NCI-H2171 (cell line): ENCODE results near the gene AXIN1.
"Not testable (repeated sequence)": the region's sequence is repeated elsewhere in the genome, so short reads cannot be mapped to it uniquely, and the experiment has no call there.

ENCODE experiments used
- DNase-seq: peaks from one replicate; lab custom pipeline; 2025; lab: John Stamatoyannopoulos, UW

The AXIN1 gene

DNA sequence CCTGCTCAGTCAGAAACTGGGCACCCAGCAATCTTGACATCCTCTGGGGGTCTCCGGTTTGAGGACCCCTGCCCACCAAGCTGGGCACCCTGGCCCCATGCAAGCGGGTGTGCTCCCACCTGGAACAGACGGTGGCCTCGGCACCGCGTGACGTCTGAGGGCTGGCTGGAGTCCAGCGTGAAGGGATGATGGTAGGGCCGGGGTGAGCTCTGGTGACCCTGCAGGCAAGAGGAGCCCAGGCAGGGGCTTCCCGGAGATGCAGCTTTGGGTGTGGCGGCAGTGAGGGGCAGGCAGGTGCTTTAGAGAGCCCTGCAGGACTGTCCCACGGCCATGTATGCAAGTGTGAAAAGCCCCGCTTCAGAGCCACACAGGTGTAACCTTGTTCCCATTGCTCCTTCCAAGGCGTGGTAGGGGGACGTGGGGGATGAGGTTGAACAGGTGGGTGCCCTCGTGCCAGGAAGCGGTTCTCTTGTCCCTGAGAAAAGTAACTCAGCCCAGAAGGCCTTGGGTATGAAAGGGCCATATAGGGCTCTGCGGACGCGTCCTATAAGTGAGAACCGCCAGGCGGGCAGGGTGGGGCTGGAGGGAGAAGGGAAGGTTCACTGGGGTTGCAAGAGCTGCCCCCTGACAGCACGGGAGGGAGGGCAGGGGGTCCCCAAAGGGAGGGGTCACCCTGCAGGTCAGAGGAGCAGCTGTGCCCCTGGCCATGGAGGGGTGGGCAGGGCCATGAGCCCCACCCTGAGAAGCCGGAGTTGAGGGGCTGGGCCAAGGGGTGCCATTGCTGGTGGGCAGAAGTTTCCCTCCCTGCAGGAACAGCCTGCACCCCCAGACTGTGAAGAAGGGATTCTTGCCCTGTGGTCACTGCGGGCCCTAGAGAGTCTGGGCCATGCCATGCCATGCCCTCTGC lies 86.0 kb downstream of the AXIN1 start:
- DNase-seq = no peak

DNA sequence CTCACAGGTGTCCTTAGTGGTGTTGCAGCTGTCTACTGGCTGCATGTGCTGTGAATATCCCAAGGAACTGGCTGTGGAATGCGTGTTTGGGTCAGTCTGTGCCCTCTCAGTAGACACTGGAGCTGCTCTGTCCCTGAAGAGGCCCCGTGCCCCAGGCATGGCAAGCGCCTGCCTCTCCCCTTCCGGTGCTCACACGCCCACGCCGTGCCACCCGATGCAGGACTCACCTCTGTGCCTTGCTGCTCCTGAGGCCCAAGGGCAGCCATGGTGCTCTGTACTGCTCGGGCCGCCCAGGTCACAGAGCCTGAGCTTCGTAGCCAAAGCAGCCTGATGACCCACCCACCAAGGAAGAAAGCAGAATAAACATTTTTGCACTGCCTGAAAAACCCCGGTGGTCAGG lies 86.8 kb downstream of the AXIN1 start:
- no peak for DNase-seq

DNA sequence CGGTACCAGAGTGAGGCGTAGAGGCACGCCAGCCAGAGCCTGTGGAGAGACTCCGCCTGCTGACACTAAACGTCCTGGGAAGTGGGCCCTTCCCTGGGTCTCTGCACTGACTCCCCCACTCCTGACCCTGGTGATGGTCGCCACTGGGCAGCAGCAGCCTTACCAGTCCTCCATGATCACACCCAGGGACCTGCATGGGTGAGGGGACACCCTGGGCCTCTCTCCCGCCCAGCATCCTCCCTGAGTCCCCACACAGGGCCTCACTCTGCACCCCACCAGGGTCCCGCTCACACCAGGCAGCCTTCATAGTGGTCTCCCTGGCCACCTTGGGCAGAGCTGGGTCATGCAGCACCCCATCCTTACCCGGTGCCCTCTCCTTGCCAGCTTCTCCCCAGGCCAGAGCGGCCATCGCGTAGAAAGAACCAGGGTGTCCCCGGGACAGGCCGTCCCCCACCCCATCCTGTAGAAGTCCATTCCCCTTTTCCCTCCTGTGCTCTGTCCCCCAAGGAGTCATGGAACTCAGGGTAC lies 87.5 kb downstream of the AXIN1 start:
- no peak for DNase-seq

DNA sequence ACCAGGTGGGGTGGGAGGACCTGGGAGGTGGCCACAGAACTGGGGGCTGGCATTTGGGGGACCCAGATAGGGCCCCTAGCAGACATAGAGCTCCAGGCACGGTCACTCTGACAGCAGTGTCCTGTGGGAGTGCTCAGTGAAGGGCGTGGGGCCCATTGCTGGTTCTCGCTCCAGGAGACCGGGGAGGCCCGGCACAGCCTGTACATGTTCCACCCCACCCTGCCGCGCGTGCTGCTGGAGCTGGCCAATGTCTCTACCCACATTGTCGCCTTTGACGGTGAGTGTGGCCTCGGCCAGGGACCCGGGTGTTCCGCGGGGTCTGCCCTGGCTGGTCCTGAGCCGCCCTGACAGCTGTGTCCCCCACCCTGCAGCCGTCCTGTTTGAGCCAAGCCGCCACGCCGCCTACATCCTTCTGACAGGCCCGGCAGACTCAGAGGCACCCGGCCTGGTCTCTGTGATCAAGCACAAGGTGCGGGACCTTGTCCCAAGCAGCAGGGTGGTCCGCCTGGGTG lies 88.0 kb downstream of the AXIN1 start:
- no peak for DNase-seq

DNA sequence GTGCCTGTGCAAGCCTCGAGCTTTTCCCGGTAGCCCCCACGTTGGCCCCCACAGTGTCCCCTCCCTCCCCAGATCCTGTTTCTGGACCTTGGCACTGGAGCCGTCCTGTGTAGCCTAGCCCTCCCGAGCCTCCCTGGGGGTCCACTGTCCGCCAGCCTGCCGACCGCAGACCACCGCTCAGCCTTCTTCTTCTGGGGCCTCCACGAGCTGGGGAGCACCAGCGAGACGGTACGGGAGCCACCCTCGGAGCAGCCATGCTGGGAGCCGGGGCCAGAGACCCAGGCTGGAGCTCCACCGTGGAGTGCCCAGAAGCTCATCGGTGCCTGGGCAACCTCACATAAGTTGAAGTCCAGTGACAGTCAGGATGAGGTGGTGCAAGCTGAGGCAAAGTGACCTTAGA lies 88.6 kb downstream of the AXIN1 start:
- DNase-seq = no peak

DNA sequence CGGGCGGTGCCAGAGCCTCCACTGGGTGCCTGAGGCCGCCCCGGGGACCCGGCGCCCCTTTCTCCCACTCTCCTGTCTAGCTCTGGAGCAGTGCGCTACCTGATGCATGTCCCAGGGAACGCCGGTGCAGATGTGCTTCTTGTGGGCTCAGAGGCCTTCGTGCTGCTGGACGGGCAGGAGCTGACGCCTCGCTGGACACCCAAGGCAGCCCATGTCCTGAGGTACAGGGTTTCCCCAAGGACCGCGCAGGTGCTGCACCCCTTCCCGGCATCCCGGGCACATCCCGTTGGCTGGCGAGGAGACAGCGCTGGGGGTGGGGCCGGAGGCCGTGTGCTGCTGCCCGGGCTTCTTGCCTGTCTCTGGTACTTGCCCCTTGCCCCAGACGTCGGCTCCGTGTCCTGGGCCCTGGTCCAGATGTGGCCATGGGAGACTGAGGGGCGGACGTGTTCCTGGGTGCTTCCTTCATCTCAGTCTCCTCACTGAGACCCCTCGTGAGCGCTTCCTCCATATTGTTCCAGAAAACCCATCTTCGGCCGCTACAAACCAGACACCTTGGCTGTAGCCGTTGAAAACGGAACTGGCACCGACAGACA lies 89.2 kb downstream of the AXIN1 start:
- DNase-seq = no peak

DNA sequence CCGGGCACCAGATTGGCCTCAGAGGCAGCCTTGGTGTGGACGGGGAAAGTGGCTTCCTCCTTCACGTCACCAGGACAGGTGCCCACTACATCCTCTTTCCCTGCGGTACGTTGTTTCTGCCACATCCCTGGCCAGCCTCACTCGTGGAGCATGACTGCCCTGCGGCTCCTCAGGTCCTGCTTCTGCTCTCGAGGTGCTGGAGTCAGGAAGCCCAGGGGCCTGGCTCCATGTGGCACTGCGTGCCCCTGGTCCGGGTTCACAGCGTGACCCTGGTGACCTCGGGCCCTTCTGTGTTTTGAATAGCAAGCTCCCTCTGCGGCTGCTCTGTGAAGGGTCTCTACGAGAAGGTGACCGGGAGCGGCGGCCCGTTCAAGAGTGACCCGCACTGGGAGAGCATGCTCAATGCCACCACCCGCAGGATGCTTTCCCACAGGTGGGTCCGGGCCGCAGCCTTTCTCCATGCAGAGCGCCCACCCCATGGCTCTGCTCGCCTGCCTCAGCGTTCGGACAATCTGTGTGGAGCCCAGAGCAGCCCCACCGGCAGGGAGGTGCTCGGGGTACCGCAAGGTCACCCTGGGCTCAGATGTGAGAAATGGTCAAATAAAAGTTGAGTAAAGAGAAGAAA lies 90.3 kb downstream of the AXIN1 start:
- DNase-seq = no peak

DNA sequence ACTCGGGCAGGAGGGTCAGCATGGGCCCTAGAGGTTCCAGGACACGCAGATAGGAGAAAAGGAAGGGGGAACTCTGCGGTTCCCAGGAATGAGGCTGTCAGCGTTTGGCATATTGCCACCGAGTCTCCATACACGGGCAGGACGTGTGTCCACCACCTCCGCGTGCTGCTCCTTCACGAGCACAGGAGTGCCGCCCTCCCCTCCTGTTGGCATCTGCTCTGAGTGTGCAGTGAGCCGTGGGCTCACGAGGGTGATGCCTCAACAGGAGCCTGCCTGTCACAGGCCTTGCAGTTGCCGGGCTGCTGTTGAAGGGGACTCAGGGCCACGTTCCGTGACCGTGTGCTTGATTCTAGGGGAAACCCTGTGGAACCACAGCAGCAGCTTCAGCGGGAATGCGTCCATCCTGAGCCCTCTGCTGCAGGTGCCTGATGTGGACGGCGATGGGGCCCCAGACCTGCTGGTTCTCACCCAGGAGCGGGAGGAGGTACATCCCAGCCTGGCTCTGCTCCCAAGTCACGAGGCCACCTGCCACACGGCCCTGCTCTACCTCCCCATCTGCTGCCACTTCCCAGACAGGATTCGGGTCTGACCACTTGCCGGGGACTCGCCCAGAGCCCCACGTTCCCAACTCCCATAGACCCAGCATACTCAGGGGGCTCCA lies 91.4 kb downstream of the AXIN1 start:
- DNase-seq = peak; percentile 59

DNA sequence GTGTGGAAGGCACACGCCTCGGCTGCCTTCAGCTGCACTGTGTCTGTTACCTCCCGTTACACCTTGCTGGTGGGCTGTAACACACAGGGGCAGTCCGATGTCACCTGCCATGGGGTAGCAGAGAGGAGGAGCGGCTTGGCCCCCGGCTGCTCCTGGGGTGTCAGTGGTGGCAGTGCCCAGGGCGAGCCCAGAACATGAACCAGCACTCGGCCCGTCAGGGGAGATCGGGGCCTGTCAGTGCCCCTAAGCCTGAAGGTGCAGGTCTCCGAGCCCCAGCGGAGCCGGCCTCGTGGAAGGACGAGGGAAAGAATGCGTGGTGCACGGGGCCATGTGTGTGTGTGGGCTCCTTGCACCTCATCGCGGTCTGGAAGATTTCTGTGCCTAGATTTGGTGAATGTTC lies 92.2 kb downstream of the AXIN1 start:
- DNase-seq = no peak

DNA sequence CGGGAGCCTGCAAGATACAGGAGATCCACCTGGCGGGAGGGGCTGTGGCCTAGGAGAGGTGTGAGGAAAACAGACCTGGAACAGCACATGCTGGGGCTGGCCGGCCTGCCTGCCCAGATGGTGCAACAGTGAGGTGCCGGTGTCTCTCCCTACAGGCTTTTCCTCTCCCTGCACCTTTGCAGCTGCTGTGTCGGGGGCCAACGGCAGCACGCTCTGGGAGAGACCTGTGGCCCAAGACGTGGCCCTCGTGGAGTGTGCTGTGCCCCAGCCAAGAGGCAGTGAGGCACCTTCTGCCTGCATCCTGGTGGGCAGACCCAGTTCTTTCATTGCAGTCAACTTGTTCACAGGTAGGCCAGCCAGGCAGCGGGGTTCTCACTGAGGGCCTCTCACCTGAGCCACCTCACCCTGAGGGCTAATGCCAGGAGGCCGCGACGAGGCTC lies 92.7 kb downstream of the AXIN1 start:
- DNase-seq = no peak

DNA sequence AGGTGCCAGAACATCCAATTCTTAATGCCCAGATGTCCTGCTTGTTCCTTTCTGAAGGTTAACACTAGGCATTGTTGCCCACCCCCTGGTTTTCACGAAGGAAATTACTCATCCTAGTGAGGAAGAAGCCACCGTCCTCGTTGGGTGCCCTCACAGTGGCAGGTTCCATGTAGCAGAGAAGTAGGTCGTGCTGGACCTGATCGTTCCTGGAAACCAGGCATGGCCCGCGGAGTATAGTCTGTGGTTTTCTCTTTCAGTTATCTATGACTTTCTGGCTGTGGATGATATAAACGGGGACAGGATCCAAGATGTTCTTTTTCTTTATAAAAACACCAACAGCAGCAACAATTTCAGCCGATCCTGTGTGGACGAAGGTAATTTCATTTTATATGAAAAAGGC lies 93.3 kb downstream of the AXIN1 start:
- no peak for DNase-seq

DNA sequence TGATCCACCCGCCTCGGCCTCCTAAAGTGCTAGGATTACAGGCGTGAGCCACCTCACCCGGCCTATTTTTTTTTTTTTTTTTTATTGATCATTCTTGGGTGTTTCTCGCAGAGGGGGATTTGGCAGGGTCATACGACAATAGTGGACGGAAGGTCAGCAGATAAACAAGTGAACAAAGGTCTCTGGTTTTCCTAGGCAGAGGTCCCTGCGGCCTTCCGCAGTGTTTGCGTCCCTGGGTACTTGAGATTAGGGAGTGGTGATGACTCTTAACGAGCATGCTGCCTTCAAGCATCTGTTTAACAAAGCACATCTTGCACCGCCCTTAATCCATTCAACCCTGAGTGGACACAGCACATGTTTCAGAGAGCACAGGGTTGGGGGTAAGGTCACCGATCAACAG lies 94.4 kb downstream of the AXIN1 start:
- DNase-seq = not testable (repeated sequence)

DNA sequence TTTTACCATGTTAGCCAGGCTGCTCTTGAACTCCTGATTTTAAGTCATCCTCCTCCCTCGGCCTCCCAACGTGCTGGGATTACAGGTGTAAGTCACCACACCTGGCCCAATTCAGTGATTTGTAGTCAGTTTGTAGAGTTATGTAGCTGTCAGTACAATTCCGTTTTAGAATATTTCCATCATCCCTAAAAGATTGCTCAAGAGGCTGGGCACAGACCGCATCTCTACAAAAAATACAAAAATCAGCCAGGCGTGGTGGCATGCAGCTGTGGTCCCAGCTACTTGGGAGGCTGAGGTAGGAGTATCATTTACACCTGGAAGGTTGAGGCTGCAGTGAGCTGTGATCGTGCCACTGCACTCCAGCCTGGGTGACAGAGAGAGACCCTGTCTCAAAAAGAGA lies 97.3 kb downstream of the AXIN1 start:
- no peak for DNase-seq

DNA sequence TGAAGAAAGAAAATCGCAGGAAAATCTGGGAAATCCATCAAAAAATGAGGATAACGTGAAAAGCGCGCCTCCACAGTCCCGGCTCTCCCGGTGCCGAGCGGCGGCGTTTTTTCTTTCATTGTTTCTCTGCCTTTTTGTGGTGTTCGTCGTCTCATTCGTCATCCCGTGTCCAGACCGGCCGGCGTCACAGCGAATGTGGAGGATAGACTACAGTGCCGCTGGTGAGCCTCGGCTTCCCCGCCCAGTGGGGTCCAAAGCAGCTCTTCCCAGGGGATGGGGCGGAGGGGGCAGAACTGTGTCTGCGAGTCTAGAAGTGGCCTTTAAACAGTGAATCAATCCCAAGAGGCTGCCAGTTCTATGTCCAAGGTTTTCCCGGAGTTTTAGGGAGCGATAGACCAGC lies 98.1 kb downstream of the AXIN1 start:
- DNase-seq = no peak

DNA sequence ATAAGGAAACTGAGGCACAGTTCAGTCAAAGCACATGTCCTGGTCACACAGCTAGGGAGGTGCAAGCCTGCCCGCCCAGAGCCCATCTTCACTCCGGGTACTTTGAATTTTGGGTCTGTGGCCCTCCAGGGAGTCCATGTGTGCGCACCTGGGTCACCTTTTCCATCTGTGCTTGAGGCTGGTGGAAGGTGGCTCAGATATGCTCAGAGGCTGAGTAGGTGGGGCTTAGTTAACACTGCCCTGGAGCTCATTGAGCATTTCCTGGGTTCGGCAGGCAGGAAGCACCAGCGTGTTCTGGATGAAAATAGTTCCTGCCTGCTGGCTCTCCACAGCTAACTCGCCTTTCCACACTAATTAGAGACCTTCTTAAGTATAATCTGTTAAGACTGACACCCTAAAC lies 98.7 kb downstream of the AXIN1 start:
- DNase-seq = no peak

DNA sequence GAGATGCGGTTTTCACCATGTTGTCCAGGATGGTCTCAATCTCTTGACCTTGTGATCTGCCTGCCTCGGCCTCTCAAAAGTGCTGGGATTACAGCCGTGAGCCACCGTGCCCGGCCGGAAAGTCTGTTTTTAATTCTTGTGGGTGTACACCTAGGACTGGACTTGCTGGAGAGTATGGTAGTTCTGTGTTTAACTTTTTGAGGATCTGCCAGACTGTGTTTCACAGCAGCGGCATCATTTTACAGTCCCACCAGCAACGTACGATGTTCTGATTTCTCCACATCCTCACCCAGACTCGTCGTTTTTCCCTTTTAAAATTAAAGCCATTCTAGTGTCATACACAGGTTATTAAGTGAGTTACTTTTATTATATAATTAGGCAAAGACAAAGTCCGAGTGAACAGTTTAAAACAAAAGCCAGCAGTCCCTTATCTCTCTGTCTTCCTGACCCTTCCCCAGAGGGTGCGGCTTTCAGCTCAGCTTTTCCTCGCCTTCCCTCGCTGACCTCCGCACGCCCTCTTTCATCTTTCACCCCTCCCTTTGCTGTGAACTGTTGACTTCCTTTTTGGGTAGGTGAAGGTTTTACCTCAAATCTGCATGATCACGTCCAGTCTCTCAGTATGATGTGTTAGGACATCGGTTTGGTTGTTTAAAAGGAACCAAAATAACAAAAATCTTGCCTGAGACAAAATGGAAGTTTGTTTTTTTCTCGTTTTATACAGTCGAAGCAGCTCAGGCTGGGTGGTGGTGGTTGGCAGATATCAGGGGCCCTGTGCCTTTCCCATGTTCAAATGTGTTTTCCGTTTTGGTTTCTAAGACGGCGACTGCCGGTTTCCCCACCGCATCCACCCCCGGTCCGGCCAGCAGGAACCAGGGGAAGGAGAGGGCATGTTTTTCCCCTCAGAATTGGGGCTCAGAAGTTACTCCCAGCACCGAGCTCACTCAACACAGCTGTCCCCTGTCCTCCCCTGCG lies 99.9 kb downstream of the AXIN1 start:
- no peak for DNase-seq

DNA sequence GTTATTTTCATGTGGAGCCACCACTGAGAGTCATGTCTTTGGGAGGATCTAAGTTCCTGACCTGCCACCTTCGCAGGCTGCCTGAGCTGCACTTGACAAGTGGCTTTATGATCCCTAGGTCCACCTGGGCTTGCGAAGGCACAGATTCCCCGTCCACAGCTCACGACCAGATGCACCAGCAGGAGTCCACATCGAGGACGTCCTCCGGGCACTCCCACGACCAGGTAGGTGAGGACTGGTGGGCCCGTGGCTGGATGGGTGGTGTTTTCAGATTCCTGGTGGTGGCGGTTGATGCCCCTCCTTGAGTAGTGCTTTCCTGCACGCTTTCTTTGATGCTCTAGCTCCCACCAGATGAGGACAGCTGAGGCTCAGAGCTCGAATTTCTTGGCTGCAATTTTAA lies 103.1 kb downstream of the AXIN1 start:
- DNase-seq = no peak

DNA sequence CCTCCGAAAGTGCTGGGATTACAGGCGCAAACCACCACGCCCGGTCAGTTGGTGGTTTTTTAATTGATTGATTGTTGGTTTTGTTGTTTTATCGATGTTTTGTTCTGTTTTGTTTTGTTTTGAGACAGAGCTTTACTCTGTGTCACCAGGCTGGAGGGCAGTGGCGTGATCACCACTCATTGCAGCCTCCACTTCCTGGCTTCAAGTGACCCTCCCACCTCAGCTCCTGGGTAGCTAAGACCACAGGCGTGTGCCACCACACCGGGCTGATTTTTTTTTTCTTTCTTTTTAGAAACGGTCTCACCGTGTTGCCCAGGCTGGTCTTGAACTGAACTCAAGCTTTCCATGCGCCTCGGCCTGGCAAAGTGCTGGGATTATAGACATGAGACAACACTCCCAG lies 105.5 kb downstream of the AXIN1 start:
- no peak for DNase-seq

DNA sequence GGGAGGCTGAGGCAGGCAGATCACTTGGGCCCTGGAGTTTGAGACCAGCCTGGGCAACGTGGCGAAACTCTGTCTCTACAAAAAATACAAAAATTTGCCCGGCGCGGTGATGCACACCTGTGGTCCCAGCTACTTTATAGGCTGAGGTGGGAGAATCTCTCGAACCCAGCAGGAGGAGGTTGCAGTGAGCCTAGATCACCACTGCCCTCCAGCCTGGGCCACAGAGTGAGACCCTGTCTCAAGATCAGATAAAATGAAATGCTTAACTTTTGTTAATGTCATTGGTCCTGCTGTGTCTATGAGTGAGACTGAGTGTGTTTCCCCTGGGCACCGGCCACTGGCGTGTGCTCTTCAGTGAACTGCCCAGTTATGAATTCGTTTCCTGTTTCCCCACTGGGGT lies 107.4 kb downstream of the AXIN1 start:
- DNase-seq = no peak

DNA sequence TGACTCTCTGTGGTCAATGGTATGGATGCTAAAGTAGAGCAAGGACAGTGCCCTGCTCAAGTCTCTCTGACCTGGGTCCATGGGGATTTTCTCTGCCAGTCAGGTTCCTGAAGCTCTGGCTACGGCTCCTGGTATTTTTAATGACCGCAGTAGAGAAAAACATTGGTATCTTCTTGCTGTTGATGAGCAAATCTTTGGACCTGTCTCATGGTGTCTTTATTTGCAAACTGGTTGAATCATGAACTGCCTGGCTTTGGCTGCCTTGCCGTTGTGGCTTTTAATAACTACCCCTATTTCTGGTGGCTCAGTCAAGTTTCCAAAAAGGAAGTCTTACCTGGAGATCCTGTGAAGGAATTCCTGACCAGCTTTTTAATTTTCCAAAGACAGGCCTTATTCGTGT lies 109.2 kb downstream of the AXIN1 start:
- no peak for DNase-seq

DNA sequence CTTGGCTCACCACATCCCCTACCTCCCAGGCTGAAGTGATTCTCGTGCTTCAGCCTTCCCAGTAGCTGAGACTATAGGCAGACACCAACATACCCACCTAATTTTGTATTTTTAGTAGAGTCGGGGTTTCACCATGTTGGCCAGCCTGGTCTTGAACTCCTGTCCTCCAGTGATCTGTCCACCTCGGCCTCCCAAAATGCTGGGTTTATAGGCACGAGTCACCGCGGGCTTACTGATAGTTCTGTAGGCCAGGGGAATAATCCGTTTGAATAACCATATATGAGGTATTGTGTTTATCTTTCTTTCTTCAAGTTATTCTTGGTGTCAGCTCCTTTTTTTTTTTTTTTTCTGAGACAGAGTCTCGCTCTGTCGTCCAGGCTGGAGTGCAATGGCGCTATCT lies 110.2 kb downstream of the AXIN1 start:
- no peak for DNase-seq
